ENCODE measurements around the gene CCDC85B.

The CCDC85B gene

DNA sequence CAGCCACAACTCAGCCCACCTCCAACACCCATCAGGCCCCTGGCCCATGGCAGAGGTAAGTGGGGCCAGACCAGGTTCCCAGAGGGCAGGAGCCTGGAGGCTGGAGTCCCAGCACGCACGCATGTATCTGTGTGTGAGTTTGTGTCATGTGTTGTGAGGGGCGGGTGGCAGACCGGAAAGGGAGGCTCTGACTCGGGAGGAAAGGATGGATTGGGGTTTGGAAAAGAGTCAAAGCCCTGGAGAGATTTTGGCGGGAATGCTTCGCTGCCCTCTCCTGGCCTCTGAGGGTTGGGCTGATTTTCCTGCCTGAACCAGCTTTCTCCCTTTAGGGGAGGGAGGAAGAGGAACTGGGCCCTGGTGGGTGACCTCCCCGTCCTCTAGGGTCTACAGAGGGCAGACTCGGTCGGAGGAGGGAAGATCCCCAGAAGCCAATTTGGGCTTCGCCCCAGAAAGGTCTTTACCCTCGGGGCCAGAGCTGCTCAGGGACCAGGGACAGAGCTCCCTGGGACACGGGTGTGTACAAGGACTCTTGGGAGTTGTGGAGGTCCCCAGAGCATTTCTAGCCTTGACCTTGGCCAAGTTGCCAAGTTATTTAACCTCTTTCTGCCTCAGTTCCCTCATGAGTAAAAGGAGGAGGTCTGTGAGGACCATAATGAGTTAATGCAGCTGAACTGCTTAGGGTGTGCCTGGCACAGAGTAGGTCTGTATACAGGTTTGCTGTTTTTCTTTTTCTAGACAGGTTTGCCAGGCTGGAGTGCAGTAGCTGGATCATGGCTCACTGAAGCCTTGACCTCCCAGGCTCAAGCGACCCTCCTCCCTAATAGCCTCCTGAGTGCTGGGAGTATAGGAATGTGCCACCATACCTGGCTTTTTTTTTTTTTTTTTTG is 21.5 kb downstream of the CCDC85B start:
- DNase-seq (ENCODE audit: low spot score) = peak; percentile 82

DNA sequence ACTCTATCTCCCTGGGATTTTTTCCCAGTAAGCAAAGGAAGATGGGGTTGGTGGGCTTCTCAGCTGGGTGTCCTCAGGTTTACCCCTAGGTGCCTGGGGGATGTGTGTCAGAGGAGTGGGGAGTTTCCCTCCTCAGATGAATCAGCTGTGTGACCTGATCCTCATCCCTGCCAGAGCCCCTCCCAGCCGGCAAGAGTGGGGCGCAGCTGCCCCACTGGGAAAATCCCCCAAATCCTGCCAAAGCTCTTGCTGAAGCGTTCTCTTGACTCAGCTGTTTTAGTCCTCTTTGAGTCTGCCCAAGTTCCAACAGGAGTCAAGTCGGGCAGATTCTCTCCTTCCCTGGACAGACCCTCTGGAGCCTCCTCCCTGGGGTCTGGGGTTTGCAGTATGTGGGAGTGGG is 22.4 kb downstream of the CCDC85B start:
- DNase-seq (ENCODE audit: low spot score) = no peak

DNA sequence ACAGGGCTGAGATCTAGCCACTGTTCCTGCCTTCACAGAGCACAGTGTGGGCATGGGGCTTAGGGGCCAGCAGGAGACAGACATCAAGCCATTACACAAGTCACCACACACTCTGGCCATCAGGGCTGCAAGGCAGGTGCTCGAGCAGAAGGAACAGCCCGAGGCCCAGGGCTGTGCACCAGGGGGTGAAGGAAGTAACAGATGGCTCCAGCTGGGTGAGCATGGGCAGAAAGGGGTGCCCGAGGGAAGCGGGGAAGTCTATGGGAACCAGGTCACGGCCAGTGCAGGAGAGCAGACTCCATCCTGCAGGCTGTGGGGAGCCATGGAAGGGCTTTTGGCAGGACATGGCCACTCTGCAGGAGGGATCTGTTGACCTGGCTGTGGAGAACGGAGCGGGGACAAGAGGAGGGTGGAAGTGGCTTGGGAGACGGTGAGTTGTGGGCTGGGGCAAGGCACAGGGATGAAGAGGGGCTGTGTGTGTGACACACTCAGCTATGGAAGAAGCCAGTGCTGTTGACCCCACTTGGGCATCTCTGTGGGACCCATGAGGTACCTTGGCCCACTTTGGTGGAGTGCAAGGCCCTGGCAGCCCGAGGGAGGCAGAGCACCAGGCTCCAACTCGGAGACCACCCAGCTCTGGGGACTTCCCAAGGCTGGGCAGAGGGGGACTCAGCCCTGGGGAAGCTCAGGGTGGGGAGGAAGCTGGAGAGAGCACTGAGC is 24.8 kb downstream of the CCDC85B start:
- no peak for DNase-seq (ENCODE audit: low spot score)

DNA sequence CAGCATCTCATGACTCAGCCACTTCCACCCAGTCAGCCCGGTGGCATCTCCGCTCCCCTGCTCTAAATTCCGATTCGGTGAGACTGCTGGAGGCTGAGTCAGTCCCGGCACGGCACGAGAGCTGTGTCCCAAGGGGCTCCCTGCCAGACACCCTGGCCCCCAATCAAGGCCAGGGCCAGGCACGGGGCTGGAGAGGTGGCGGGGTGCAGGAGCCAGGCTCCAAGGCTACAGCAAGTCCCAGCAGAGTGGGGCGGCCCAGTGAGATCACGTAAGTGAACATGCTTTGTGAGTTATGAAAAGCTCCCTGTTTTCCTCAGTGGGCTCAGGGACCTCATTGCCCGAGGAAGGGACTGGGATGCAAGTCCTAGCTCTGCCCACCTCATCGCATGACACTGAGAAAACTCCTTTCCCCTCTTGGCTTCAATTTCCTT is 25.4 kb downstream of the CCDC85B start:
- DNase-seq (ENCODE audit: low spot score) = peak; percentile 93

DNA sequence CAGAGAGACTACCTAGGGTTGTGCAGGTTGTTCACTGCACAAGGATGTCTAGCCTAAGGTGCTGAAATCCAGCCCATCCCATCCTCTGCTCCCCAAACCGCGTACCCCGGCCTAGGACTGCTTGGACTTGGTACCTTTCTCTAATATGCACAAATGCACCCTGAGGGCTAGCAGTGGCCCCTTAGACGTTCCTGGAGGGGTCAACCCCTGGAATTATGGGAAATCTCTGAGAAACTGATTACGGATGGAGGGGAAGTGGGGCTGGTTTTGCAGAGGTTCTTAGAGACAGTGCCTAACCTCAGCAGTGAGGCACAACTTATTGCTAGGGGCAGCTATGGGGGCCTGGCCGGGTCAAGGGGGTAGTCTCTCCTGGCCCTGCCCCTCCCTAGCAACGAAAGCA is 25.9 kb downstream of the CCDC85B start:
- DNase-seq (ENCODE audit: low spot score) = no peak

DNA sequence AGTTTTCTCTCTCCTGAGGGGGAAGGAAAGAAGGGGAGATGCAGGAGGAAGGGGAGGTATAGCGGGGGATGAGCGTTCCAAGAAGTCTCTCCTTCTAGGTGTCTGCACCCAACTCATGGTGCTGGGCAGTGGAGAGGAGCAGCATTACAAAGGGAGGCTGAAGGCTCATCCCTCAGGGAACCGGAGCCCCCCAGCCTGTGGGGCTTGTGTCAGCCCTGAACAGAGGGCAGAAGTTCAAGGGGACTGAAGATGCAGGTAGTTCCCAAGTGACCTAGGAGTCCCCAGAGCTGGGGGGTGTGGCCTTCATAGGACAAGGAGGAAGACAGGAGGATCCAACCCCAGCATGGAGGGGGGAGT is 26.6 kb downstream of the CCDC85B start:
- DNase-seq (ENCODE audit: low spot score) = no peak

DNA sequence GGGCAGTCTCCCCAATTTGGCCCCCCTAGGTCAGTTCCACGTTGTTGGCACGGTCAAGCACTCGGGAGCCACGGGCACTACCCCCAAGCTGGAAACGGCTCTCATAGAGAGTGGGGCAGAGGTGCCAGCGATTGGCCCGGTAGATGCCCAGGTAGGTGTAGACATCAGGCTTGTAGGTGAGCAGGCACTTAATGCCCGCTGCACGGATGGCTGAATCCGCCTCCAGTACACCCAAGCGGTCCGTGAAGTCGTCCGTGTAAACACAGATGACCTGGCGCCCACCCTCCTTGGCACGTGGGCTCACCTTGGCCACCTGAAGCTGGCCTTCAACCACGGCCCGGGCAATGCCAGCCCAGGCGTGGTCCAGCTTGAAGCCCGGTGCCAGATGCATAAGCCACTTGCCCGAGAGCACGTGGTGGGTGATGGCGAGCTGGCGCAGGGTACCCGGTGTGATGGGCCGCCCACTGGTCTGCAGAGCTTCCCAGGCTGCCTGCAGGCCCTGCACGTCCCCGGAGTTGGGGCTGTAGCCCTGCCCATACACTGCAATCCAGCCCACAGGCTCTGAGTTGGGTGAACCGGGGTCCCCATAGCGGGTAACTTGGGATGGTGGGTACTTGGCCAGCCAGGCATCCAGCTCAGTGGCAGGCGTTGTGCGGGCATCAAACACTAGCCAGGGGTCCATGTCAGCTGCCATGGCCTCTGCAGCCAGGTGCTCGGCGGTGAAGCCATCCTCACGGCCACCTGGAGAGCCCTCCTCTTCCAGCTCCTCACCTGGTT is 27.1 kb downstream of the CCDC85B start:
- no peak for DNase-seq (ENCODE audit: low spot score)

DNA sequence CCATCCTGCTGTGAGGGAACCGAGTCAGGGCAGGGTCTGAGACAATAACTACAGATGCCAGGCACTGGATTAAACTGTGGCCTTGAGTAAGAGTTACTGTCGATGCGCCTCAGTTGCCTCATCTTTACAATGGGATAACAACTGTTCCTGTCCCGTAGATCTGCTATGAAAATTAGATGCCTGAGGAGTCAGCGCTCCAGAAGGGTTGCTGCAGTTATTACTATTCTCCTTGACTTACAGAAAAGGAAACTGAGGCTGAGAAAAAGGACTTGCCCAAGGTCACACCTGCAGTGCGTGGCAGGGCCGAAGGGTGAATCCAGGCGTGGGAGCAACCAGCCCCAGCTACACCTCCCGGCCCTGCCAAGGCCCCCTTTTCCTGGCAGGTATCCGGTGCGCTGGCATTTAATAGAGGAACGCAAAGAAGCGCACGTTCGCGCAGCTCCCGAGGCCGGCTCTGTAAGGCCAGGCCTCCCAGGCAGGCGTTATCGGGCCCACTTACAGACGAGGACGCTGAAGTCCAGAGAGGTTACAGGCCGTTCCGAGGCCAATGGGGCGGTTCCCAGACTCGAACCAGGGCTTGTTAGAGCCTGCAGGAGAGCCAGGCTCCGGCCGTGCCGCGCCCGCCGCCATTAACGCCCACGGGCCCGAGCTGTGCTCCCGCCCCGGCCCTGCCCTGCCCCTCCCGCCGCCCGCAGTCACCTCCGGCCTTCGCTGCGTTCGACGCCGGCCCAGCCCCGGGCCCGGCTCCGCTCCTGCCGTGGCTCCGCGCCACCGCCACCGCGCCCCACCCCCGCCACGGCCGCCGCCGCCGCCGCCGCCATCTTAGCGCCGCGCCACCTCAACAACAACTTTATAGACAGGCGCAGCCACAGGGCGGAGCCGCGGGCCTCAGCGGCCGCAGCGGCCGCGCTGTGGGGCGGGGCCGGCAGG is 28.0 kb downstream of the CCDC85B start, which contains the start of gene C11orf68:
TSS of gene C11orf68 (minus strand) at position 852 of the 930 bp plus-strand sequence. CDS start at position 821, 31 bp downstream.
- no peak for DNase-seq (ENCODE audit: low spot score)

DNA sequence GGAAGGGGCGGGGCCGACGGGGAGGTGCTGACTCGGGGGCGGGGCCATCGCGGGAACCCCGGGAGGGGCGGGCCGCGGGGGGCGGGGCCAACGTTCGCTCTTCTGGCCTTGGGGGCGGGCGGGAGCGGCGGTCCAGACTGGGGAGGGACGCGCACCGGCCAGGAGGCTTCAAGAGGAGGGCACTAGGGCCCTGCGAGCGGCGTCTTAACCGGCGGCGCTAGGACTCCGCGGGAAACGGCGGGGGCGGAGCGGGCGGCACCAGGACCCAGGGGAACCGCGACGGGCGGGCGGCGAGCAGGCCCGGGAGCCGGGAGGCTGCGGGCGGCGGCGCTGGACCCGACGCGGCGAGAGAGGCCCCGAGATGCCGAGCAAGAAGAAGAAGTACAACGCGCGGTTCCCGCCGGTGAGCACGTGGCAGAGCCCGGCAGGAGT is 28.7 kb downstream of the CCDC85B start, which contains the start of gene DRAP1:
TSS of gene DRAP1 (plus strand) at position 286 of the 432 bp plus-strand sequence. CDS start at position 362, 76 bp downstream.
- DNase-seq (ENCODE audit: low spot score) = peak; percentile 99

DNA sequence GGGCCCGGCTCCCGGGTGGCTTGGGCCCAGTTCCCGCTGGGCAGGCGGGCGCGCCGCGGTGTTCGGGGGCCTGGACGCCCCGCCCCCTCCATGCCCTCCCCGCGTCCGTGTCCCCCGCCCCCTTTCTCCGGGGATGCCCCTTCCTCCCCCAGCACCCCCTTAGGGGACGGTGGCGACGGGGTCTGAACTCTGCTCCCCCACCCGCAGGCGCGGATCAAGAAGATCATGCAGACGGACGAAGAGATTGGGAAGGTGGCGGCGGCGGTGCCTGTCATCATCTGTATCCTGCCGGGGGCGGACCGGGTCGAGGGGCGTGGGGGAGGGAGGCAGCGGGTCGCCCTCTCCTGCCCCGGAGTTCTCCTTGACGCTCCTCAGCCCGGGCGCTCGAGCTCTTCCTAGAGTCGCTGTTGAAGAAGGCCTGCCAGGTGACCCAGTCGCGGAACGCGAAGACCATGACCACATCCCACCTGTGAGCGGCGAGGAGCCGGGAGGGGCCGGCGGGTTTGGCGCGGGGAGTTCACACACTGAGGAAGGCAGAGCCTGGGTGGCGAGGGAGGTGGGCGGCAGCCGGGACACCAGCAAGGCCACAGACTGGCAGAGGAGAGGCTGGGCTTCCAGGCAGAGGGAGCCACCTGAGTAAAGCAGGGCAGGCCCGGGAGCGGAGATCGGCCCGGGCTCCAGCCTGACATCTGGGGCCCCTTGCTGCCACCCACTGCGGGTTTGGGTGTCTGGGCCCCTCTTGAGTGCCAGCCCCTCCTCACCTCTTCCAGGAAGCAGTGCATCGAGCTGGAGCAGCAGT is 29.3 kb downstream of the CCDC85B start:
- DNase-seq (ENCODE audit: low spot score) = no peak

DNA sequence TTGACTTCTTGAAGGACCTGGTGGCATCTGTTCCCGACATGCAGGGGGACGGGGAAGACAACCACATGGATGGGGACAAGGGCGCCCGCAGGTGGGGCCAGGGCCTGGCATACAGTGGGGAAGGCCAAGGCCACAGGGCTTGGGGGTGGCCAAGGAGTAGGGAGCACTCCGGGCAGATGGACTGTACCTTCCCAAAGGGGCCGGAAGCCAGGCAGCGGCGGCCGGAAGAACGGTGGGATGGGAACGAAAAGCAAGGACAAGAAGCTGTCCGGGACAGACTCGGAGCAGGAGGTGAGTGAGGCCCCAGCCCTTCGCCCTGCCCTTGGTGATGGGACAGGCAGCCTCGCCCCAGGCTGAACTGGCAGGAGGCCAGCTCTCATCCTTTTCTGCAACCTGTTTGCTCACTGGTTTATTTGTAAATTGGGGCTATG is 29.9 kb downstream of the CCDC85B start:
- no peak for DNase-seq (ENCODE audit: low spot score)

DNA sequence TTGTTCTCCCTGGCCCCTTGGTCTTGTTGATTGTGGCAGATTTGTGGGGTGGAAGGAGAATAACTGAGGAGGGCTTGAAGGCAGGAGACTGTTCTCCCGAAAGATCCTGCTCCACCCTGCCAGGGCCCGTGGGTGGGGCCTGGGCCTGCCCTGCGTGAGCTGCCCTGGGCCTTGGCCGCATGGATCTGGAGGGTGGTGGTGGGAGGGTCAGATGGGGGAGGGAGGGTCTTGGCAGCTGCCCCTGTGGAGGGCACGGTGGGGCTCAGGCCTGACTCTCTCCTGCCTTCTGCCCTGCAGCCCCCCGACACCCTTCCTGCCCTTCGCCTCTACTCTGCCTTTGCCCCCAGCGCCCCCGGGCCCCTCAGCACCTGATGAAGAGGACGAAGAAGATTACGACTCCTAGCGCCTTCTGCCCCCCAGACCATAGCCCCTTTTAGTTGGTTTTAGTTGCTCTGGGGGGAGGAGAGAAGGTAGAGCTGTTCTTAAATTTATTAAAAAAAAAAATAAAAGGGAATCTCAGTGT is 30.6 kb downstream of the CCDC85B start:
- no peak for DNase-seq (ENCODE audit: low spot score)

DNA sequence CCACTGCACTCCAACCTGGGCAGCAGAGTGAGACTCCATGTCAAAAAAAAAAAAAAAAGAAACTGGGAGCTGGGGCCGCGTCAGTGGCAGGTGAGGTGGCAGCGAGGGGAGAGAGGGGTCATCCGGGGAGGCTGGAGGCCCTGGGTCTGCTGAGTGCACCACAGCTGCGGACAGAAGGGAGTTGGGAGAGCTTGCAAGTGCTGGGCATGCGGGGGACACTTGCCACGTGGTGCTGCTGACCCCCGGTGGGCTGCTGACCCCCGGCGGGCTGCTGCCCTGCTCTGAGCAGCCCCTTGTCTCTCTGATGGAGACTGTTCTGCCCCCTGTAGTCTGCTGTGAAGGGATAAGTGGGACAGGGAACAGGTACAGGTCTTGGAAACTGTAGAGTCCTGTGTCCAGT is 31.4 kb downstream of the CCDC85B start:
- DNase-seq (ENCODE audit: low spot score) = no peak

DNA sequence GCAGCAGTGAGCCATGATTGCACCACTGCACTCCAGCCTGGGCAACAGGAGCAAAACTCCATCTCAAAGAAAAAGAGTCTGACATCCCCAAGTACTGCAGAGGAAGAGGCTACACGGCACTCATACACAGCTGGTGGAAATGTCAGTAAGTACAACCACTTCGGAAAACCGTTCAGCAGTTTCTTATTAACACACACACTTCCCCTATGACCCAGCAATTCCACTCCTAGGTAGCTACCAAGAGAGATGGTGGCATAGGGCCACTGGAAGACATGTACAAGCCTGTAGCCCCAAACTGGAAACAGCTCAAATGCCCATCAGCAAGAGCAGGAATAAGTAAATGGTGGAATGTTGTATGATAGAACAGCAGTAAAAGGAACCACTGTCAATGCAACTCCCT is 32.1 kb downstream of the CCDC85B start:
- DNase-seq (ENCODE audit: low spot score) = no peak

DNA sequence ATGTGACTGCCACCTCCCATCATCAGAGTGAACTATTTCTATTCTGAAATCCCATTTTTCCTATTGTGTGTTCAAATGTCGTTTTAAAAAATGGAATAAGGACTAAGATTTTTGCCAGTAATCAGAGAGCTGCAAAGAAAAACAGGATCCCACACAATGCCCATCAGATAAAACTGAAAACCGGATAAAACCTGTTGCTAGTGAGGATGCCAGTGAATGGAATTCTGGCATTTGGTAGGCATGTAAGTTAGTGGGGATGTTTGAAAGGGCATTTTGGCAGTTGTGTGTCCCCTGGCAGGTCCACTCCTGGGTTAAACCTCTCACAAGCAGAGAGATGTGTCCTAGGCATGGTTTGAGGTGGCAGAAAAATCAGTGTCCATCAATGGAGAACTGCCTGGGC is 34.9 kb downstream of the CCDC85B start:
- no peak for DNase-seq (ENCODE audit: low spot score)

DNA sequence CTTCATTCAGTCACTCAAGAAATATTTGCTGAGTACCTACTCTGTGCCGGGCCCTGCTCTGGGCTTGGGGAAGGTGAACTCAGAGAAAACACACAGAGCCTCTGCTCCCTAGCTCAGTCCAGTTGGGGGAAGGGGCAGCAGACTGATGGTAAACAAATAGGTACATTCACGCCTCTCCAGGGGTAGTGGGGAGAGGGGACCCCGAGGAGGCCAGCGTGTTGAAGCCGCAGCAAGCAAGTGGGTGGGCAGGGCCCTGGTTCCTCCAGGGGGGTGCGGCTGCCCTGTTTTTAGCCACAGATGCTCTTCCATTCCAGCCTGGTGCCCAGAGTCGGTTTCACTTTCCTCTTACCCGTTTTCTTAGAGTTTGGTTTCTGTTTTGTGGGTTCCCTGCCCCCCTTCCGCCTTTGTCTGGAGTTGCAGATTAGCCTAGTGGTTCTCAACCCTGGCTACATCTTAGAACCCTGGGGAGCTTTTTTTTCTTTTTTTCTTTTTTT is 37.5 kb downstream of the CCDC85B start:
- DNase-seq (ENCODE audit: low spot score) = no peak

DNA sequence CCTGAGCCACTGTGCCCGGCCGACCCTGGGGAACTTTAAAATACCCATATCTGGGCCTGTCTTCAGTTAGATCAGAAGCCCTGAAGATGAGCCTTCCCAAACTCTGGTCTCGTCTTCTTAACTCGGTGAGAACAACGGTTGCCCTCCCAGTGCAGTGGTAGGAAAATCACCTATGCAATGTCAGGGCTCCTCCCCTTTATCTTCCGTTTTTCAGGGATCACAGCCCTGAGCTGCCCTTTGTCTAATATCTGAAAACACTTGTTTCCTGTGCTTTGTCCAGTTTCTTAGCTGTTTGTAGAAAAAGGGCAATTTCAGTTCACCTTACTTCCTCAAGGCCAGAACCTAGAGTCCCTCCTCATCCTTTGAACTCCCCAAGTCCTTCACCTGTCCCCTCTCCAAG is 38.2 kb downstream of the CCDC85B start:
- no peak for DNase-seq (ENCODE audit: low spot score)

DNA sequence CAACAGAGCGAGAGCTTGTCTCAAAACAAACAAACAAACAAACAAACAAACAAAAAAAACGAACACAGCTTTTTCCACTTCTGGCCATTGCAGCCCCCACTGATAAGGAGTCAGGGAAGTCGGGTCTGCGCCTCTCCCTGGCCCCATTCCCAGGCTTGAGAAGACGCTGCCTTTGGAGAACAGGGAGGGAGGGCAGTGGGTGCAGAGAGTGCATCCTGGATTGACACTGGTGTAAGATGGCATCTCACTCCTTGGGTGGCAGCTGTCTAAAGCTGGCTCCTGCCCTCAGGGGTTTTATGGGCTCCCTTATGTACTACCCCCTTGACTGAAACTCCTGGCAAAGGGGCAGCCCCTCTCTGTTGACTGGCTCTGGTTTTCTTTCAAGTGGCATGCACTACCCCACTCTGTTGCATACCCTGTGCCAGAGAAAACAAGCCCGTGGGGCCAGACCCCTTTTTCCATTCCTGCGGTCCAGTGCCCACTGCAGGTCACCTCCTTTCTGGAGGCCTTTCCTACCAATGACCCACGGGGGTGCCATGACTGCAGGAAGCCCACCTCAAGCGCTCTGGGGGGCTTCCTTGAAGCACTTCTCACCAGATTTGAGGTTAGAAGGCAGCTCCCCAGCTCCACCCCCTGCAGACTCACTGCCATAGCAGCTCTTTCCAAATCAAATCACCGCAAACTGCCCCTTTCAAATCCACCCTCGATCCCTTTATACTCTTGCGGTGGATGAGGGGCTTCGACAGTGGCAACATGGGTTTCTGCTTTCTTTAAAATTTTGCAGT is 41.5 kb downstream of the CCDC85B start:
- DNase-seq (ENCODE audit: low spot score) = no peak

DNA sequence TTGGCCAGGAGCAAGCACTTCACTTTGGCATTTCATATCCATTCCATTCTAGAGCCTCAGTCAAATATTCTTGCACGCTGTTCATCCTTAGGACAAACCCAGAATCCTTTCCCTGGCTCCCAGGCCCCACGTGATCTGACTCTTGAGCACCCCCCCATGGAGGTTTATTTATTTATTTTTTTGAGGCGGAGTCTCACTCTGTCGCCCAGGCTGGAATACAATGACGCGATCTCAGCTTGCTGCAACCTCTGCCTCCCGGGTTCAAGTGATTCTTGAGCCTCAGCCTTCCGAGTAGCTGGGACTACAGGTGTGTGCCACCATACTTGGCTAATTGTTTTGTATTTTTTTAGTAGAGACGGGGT is 42.1 kb downstream of the CCDC85B start:
- DNase-seq (ENCODE audit: low spot score) = no peak
